AG09319 (cell line): ENCODE measurements around the gene CERS6.
A peak's percentile ranks its signal among the peaks of the same experiment; 100 is the strongest.

Source experiments
- DNase-seq: peaks from one replicate; pipeline ENCODE4 v3.0.0-alpha.2; 2010; ENCODE audit warnings: low read depth; ENCODE audit errors: extremely low read depth
- TF ChIP-seq, protein P1 (sequence below): IDR thresholded peaks from 2 replicates; pipeline ENCODE4 v1.5.1; 2011; ENCODE audit warnings: low read depth, mild to moderate bottlenecking, inconsistent platforms, low read length, moderate library complexity

The CERS6 gene

GRCh38 chr2:168427451-168427850 is 28.6 kb upstream of the CERS6 start:
- peak; percentile 25 for DNase-seq
- TF ChIP-seq, protein P1, sequence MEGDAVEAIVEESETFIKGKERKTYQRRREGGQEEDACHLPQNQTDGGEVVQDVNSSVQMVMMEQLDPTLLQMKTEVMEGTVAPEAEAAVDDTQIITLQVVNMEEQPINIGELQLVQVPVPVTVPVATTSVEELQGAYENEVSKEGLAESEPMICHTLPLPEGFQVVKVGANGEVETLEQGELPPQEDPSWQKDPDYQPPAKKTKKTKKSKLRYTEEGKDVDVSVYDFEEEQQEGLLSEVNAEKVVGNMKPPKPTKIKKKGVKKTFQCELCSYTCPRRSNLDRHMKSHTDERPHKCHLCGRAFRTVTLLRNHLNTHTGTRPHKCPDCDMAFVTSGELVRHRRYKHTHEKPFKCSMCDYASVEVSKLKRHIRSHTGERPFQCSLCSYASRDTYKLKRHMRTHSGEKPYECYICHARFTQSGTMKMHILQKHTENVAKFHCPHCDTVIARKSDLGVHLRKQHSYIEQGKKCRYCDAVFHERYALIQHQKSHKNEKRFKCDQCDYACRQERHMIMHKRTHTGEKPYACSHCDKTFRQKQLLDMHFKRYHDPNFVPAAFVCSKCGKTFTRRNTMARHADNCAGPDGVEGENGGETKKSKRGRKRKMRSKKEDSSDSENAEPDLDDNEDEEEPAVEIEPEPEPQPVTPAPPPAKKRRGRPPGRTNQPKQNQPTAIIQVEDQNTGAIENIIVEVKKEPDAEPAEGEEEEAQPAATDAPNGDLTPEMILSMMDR = no peak

DNA sequence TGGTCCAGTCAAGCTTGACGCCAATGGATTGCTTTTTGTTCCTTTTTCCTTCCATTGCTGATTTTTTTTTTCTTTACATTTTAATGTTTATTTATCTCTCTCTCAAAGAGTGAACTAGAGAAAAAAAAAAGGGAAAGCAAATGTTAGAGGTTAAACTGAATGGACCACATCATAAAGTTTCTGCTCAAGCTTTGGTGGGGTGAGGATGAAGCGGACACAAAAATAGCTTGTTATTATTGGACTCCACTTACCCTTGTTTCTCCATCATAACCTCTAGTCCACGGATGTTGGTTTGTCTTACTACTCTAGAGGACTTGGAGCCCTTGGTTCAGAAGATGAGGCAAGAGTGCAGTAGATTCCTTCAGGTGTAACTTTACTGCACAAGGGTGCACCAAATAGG is 27.6 kb upstream of the CERS6 start:
- TF ChIP-seq, protein P1 = no peak

DNA sequence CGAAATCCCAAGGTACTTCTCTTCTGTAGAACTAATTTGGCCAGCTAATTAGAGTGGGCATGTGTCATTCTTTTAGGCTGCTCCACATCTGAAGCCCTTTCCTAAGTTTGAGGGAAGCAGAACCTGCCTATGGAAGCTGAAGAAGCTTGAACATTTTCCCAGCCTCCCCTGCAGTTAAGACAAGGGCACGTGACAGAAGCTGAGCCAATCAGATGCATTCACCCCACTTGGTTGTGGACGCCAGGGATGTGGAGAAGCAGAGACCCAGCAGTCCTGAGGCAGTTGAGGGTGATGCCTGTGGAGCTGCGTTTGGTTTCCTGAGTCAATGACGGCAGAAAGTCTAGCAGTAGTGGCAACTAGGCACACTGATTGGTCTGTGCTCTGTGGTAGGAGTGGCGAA is 26.1 kb upstream of the CERS6 start:
- TF ChIP-seq, protein P1 = no peak
- DNase-seq = no peak

More for the DNA sequence above, 27.6 kb upstream of the CERS6 start:
- no peak for DNase-seq

DNA sequence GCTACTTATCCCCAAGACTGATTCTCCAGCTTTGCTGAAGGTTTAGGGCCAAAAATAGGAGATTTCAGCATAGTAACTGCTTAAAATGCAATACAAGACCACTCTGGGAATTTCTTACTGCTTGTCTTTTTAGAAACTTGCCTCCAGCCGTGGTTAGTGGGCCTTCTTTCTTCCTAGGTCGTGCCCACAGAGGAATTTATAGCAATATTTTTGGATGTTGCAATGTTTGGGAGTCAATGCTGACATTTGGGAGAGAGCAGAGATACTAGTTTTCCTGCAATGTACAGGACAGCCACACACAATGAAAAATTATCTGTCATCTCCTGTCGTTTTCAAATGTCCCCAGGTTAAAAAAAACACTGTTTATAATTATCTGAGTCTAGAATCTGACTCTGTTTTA is 25.6 kb upstream of the CERS6 start:
- no peak for DNase-seq
- TF ChIP-seq, protein P1 = no peak

- DNase-seq = no peak
- TF ChIP-seq, protein P1 = no peak
Observed at GRCh38 chr2:168431301-168432024, 24.6 kb upstream of the CERS6 start.

- no peak for DNase-seq
- TF ChIP-seq, protein P1 = no peak
Observed at GRCh38 chr2:168432100-168432499, 24.0 kb upstream of the CERS6 start.

GRCh38 chr2:168432565-168433186 is 23.4 kb upstream of the CERS6 start:
- TF ChIP-seq, protein P1 = no peak
- DNase-seq = no peak
